AG09309 (cell line): Measurements from ENCODE around the gene XAGE5.
"Not testable (repeated sequence)": the region's sequence is repeated elsewhere in the genome, so short reads cannot be mapped to it uniquely, and the experiment has no call there.

Experiments
- DNase-seq: peaks from one replicate; pipeline ENCODE4 v3.0.0-alpha.2; 2010; ENCODE audit warnings: low read depth
- H3K4me3 ChIP-seq: 2 replicates; pipeline ENCODE4 v1.5.1; 2011; ENCODE audit warnings: mild to moderate bottlenecking, low read depth, low read length, moderate library complexity; ENCODE audit not compliant: control insufficient read depth
- CTCF ChIP-seq: IDR thresholded peaks from 2 replicates; pipeline ENCODE4 v1.5.1; 2011; ENCODE audit warnings: mild to moderate bottlenecking, low read depth, low read length, inconsistent platforms; ENCODE audit not compliant: insufficient read depth, control insufficient read depth; ENCODE audit errors: missing control alignments

The XAGE5 gene

GRCh38 chrX:52839137-52839536, 28.1 kb downstream of the XAGE5 start:
- no peak for TF ChIP-seq CTCF
- DNase-seq = no peak
- no peak overlapping the region for H3K4me3 ChIP-seq

- DNase-seq, H3K4me3 ChIP-seq: not testable (repeated sequence)
These were observed 32.5 kb downstream of the XAGE5 start for GRCh38 chrX:52843619-52844018.

GRCh38 chrX:52852110-52852860, 41.2 kb downstream of the XAGE5 start:
- H3K4me3 ChIP-seq = no peak overlapping the region
- no peak for TF ChIP-seq CTCF
- DNase-seq = no peak

- DNase-seq, H3K4me3 ChIP-seq: not testable (repeated sequence)
These were observed 46.0 kb downstream of the XAGE5 start for GRCh38 chrX:52856991-52857525.

GRCh38 chrX:52865343-52865998, 54.4 kb downstream of the XAGE5 start:
- H3K4me3 ChIP-seq = no peak overlapping the region
- no peak for TF ChIP-seq CTCF
- no peak for DNase-seq
